Breast epithelium (tissue), 3 donors: ENCODE measurements around the gene NSL1.

Source experiments
- CTCF ChIP-seq, 3 donors: fragments of 450-650 bp; IDR thresholded peaks; one replicate each; pipeline ENCODE4 v1.5.1; 2016 to 2017; ENCODE audit warnings: antibody characterized with exemption in 3 of 3, mild to moderate bottlenecking in 3 of 3, moderate library complexity in 3 of 3
- POLR2AphosphoS5 ChIP-seq, 3 donors: sonication (generic); formaldehyde crosslinking; IDR thresholded peaks; one replicate each; pipeline ENCODE4 v1.6.1; 2017; ENCODE audit warnings: antibody characterized with exemption in 3 of 3

- TF ChIP-seq CTCF (IDR thresholded peaks at IDR 0.05) (no peak), POLR2AphosphoS5 (IDR thresholded peaks at IDR 0.05) (no peak)
These were observed 93.0 kb downstream of the NSL1 start for GRCh38 chr1:212698467-212699103.
